Esophagus (tissue), 2 donors: ENCODE measurements around the gene XK. TPM values are rescaled to one million over a fixed set of nuclear protein-coding genes. Genes with fewer than 3 reads are reported as not detected.
"Not testable (repeated sequence)": the region's sequence is repeated elsewhere in the genome, so short reads cannot be mapped to it uniquely, and the experiment has no call there.

Experiments
- H3K27ac ChIP-seq, 2 donors: one replicate each; pipeline ENCODE4 v1.5.1; 2013; ENCODE audit warnings: low read depth in 2 of 2, mild to moderate bottlenecking in 2 of 2, inconsistent platforms in 1 of 2, low read length in 1 of 2, moderate library complexity in 1 of 2
- H3K27me3 ChIP-seq, 2 donors: one replicate each; pipeline ENCODE4 v1.6.1; 2013; ENCODE audit warnings: low read length in 2 of 2, control low read depth in 1 of 2, mild to moderate bottlenecking in 1 of 2; ENCODE audit not compliant: insufficient read depth in 2 of 2, control insufficient read depth in 1 of 2
- H3K36me3 ChIP-seq, 2 donors: one replicate each; pipeline ENCODE4 v1.6.1; 2013; ENCODE audit warnings: low read length in 1 of 2; ENCODE audit not compliant: control insufficient read depth in 2 of 2, insufficient read depth in 2 of 2
- H3K4me1 ChIP-seq, 2 donors: one replicate each; pipeline ENCODE4 v1.6.1; 2013; ENCODE audit warnings: low read length in 1 of 2; ENCODE audit not compliant: control insufficient read depth in 2 of 2, insufficient read depth in 2 of 2
- H3K4me3 ChIP-seq, 2 donors: one replicate each; pipeline ENCODE4 v1.5.1; 2013; ENCODE audit warnings: low read length in 2 of 2, mild to moderate bottlenecking in 2 of 2, low read depth in 1 of 2, moderate library complexity in 1 of 2
- H3K9me3 ChIP-seq, 2 donors: one replicate each; pipeline ENCODE4 v1.6.1; 2013; ENCODE audit warnings: mild to moderate bottlenecking in 2 of 2, low read depth in 1 of 2, low read length in 1 of 2, moderate library complexity in 1 of 2; ENCODE audit not compliant: control insufficient read depth in 2 of 2, insufficient read depth in 1 of 2
- WGBS, 2 donors: extraction: QIAGEN DNeasy Blood & Tissue Kit; methylation state at CpG; one replicate each; pipeline ENCODE4 v1.1.7; 2013; 5-methylcytosine and 5-hydroxymethylcytosine counted together
- polyA plus RNA-seq, 2 donors: library from polyadenylated mRNA; stranded (reverse); fragments of 200-250 nt; gene quantifications; one replicate each; pipeline ENCODE4 v1.2.3, GENCODE V29; 2013
- donor health status: healthy with polysubstance abuse.
- donor health status: Bipolar disorder and iron deficiency.

The XK gene
- polyA plus RNA-seq, 2 donors, result 0.61 to 1.5 TPM

- H3K4me3 ChIP-seq, result no peak overlapping the region
Observed at GRCh38 chrX:37763400-37763799, 77.8 kb downstream of the XK start.

GRCh38 chrX:37765507-37765906 is 79.9 kb downstream of the XK start:
- Histone ChIP-seq H3K9me3 (no peaks in the 10 kb centered on the region), H3K4me3 (no peak overlapping the region), H3K27ac (no peak overlapping the region), H3K36me3 (no peaks in the 10 kb centered on the region), H3K27me3 (no peaks in the 10 kb centered on the region), H3K4me1 (no peaks in the 10 kb centered on the region)

More at GRCh38 chrX:37763400-37763799, 77.8 kb downstream of the XK start:
- Histone ChIP-seq H3K27ac (no peak overlapping the region), H3K4me1 (no peaks in the 10 kb centered on the region), H3K36me3 (no peaks in the 10 kb centered on the region), H3K9me3 (no peaks in the 10 kb centered on the region), H3K27me3 (no peaks in the 10 kb centered on the region)

DNA sequence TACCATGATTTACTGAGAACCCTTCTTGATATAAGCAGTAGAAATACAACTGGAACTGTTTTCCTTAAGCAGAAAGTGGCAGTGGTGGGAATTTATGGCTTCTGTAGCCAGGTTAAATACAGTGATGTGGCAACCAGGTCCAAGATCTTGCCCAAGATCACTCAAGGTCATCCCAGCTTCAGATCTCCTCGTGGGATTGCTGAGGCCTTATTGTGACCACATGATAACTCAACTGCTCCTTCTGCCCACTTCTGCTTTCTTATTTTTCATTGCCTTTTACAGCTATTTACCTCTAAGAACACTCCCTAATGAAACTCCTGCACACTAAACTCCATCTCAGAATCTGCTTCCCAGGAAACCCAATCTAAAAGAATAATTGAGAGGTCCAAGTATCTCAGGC is 81.8 kb downstream of the XK start:
- H3K9me3 ChIP-seq, result no peaks in the 10 kb centered on the region
- H3K4me3 ChIP-seq, result no peak overlapping the region
- H3K27ac ChIP-seq, result no peak overlapping the region
- H3K4me1 ChIP-seq, result no peaks in the 10 kb centered on the region
- 36 to 65% methylated on average over 1 of the region's 1 CpG for WGBS, 2 donors
- no peaks in the 10 kb centered on the region for H3K36me3 ChIP-seq
- H3K27me3 ChIP-seq, result no peaks in the 10 kb centered on the region

- not testable (repeated sequence) for H3K36me3 ChIP-seq, H3K9me3 ChIP-seq, H3K27ac ChIP-seq, H3K4me1 ChIP-seq, H3K27me3 ChIP-seq, H3K4me3 ChIP-seq
- 93 to 95% methylated on average over 9 of the region's 9 CpGs for WGBS, 2 donors
Observed at GRCh38 chrX:37768866-37769265, 83.3 kb downstream of the XK start.

DNA sequence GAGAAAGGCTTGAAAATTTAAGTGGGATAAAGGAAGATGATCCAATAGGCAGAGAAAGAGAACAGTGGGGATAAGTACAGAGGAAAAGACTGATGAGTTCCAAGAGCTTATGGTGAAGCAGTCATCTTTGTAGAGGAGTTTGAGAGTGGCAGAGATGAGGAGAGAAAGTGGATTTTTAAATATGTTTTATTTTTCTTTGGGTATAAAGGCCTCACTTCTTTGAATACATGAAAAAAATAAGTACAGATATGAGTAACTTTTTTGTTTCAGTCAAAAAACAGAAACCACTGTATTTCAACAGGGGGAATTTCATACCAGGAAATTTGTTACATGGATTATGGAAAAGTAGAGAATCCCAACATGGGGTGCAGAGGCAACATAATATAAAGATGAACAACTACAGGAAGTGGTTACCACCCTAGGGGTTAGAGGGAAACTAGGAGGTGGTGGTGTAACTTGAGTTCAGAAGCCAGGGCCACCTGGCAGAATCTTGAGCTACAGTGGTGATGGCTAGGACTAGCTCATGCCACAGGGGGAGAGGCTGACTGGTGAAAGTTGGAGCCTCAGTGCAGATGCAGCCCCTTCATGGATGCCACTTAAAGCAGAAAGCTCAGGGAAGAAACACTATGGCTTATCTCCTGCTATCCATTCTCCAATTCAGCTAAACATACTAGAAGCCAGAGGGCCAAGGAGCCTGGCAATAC is 90.8 kb downstream of the XK start:
- H3K36me3 ChIP-seq, result no peaks in the 10 kb centered on the region
- peaks cover 0 to 2% of the 10 kb centered on the region in 2 donors for H3K27me3 ChIP-seq
- no peaks in the 10 kb centered on the region for H3K9me3 ChIP-seq
- H3K27ac ChIP-seq, result no peak overlapping the region
- H3K4me3 ChIP-seq, result no peak overlapping the region
- no peaks in the 10 kb centered on the region for H3K4me1 ChIP-seq

DNA sequence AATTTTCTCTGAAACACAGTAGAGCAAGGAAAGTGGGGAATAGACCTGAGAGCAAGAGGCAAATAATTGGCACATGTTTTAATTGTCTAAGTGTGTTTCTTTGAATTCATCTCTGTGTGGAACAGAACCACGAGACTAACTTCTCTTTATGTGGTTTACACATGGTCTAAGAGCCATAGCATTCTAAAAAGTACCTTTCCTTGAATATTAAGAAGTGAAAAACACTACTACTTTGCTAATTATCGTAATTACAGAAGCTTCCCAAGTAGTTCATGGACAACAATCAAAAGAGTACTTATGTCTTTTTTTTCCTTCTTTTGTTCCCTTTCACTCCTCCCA is 91.4 kb downstream of the XK start:
- Histone ChIP-seq H3K4me3 (no peak overlapping the region), H3K4me1 (no peaks in the 10 kb centered on the region), H3K27me3 (peaks cover 0 to 2% of the 10 kb centered on the region in 2 donors), H3K9me3 (no peaks in the 10 kb centered on the region), H3K36me3 (no peaks in the 10 kb centered on the region), H3K27ac (no peak overlapping the region)
- WGBS, 2 donors, result 46 to 73% methylated on average over 2 of the region's 2 CpGs

- Histone ChIP-seq H3K36me3 (no peaks in the 10 kb centered on the region), H3K9me3 (no peaks in the 10 kb centered on the region), H3K4me1 (no peaks in the 10 kb centered on the region), H3K27me3 (peaks cover 0 to 2% of the 10 kb centered on the region in 2 donors), H3K4me3 (no peak within 1 kb of the TSS), H3K27ac (no peak within 1 kb of the TSS)
- 62 to 74% methylated on average over 2 of the region's 2 CpGs for WGBS, 2 donors
Observed at GRCh38 chrX:37779857-37780256, 94.3 kb downstream of the XK start, which contains the start of gene CYBB. Gene CYBB (plus strand): TSS chrX:37780059. CDS start chrX:37780078, 19 bp downstream.

GRCh38 chrX:37781081-37781480 is 95.5 kb downstream of the XK start:
- Histone ChIP-seq H3K4me1 (no peaks in the 10 kb centered on the region), H3K27me3 (peaks cover 0 to 2% of the 10 kb centered on the region in 2 donors), H3K4me3 (no peak overlapping the region), H3K36me3 (no peaks in the 10 kb centered on the region), H3K9me3 (no peaks in the 10 kb centered on the region), H3K27ac (no peak overlapping the region)
- WGBS, 2 donors, result 90% methylated on average over 4 of the region's 4 CpGs

Other genes starting within 250 kb of the XK start
- 1 to 10 TPM in 1 of 2 donors, under 1 TPM in 1; 0.98 to 1.4 TPM for gene LANCL3, start 114.1 kb upstream of the XK start, polyA plus RNA-seq
- gene CYBB, start 94.3 kb downstream of the XK start, polyA plus RNA-seq, result 1 to 10 TPM in 1 of 2 donors, under 1 TPM in 1; 0.67 to 1.2 TPM
- 10 to 100 TPM; 37.6 to 42.4 TPM for gene DYNLT3, start 161.8 kb downstream of the XK start, polyA plus RNA-seq